GM12878 (cell line): ENCODE data around the gene GTF2F2. TPM values are rescaled to one million over a fixed set of nuclear protein-coding genes. Genes with fewer than 3 reads are reported as not detected.

ENCODE experiments used
- ATAC-seq: fragments of 200-7000 bp; cut with Tn5 transposase; 3 replicates; pipeline ENCODE4 v1.9.1; 2020; ENCODE audit warnings: mild to moderate bottlenecking, moderate library complexity
- BruUV-seq: library from RNA; stranded (reverse); fragments of 400-500 nt; replicated peaks from 2 replicates; lab custom pipeline; 2021; lab: Mats Ljungman, UMichigan
- CTCF ChIA-PET: fragments of 300-600 bp; sonication (Branson Sonifier 250); formaldehyde crosslinking; extraction: SDS; loops from one replicate; lab custom pipeline; 2021; ENCODE audit warnings: inconsistent platforms; lab: Yijun Ruan, JAX
- POLR2A ChIA-PET: fragments of 350-600 bp; formaldehyde crosslinking; extraction: SDS; loops from one replicate; lab custom pipeline; 2021; ENCODE audit warnings: inconsistent platforms; lab: Charles Lee
- RAD21 ChIA-PET: fragments of 300-600 bp; sonication (Branson Sonifier 250); formaldehyde crosslinking; loops from one replicate; lab custom pipeline; 2023; ENCODE audit warnings: antibody characterized with exemption; ENCODE audit not compliant: unreplicated experiment; lab: Charles Lee
- SMC1A ChIA-PET: fragments of 300-600 bp; sonication (Branson Sonifier 250); formaldehyde crosslinking; loops from one replicate; lab custom pipeline; 2023; ENCODE audit not compliant: unreplicated experiment, uncharacterized antibody; lab: Charles Lee
- DNase-seq: peaks from one replicate; pipeline ENCODE4 v3.0.0-alpha.2; 2011; ENCODE audit warnings: low read depth, low spot score
- FAIRE-seq: peaks from 3 replicates; lab custom pipeline; 2011; peaks lifted over from hg19 to GRCh38; lab: Jason Lieb, UNC
- H2AFZ ChIP-seq: 2 replicates; pipeline ENCODE4 v1.6.0; 2011; ENCODE audit warnings: low read depth, low read length, control low read depth; ENCODE audit not compliant: control insufficient read depth
- H3K27ac ChIP-seq: 2 replicates; pipeline ENCODE4 v1.5.1; 2011; ENCODE audit warnings: control low read depth; ENCODE audit not compliant: control insufficient read depth, insufficient read depth
- H3K27me3 ChIP-seq, 2 experiments: replicated peaks in 1 of 2; 2 replicates each; pipeline versions ENCODE4 v1.6.0 to v1.6.1; 2011; ENCODE audit warnings: low read length in 1 of 2; ENCODE audit not compliant: control insufficient read depth in 2 of 2, insufficient read depth in 2 of 2
- H3K36me3 ChIP-seq, 2 experiments: 2 replicates each; pipeline ENCODE4 v1.5.1; 2011; ENCODE audit warnings: low read length in 1 of 2; ENCODE audit not compliant: control insufficient read depth in 2 of 2, insufficient read depth in 2 of 2
- H3K4me1 ChIP-seq: 2 replicates; pipeline ENCODE4 v1.6.1; 2011; ENCODE audit warnings: mild to moderate bottlenecking, low read length, moderate library complexity, mixed read lengths; ENCODE audit not compliant: control insufficient read depth, insufficient read depth
- H3K4me2 ChIP-seq: 2 replicates; pipeline ENCODE4 v1.6.0; 2011; ENCODE audit warnings: control low read depth; ENCODE audit not compliant: control insufficient read depth, insufficient read depth
- H3K4me3 ChIP-seq: fragments of 200-600 bp; sonication (generic); 2 replicates; pipeline ENCODE4 v1.5.1; 2016
- H3K79me2 ChIP-seq: 2 replicates; pipeline ENCODE4 v1.6.0; 2011; ENCODE audit warnings: low read length; ENCODE audit not compliant: control insufficient read depth, insufficient read depth
- H3K9ac ChIP-seq: 2 replicates; pipeline ENCODE4 v1.8.0; 2011; ENCODE audit warnings: low read length, control low read depth, mixed read lengths; ENCODE audit not compliant: control insufficient read depth, insufficient read depth
- H3K9me3 ChIP-seq: replicated peaks from 3 replicates; pipeline ENCODE4 v1.5.1; 2011; ENCODE audit warnings: mild to moderate bottlenecking, low read length; ENCODE audit not compliant: control insufficient read depth, insufficient read depth
- H4K20me1 ChIP-seq: 2 replicates; pipeline ENCODE4 v1.6.0; 2011; ENCODE audit not compliant: control insufficient read depth, insufficient read depth
- CBX5 ChIP-seq: sonication (generic); IDR thresholded peaks from 2 replicates; pipeline ENCODE4 v1.6.1; 2016; ENCODE audit warnings: low read depth, moderate library complexity, mild to moderate bottlenecking, inconsistent platforms
- EED ChIP-seq: sonication (generic); IDR thresholded peaks from 2 replicates; pipeline ENCODE4 v1.6.1; 2016; ENCODE audit warnings: antibody characterized with exemption, low read depth
- MYC ChIP-seq: IDR thresholded peaks from 2 replicates; pipeline ENCODE4 v1.6.1; 2011; ENCODE audit warnings: mild to moderate bottlenecking, low read length, moderate library complexity, inconsistent platforms; ENCODE audit not compliant: insufficient read depth, insufficient replicate concordance, insufficient read length, severe bottlenecking
- NR2C2 ChIP-seq: IDR thresholded peaks from 2 replicates; pipeline ENCODE4 v1.6.1; 2011; ENCODE audit warnings: borderline replicate concordance, low read depth; ENCODE audit not compliant: control insufficient read depth, insufficient read length
- NR2F1 ChIP-seq: fragments of 450-650 bp; conservative IDR thresholded peaks from 2 replicates; pipeline ENCODE4 v1.6.1; 2017; ENCODE audit warnings: mild to moderate bottlenecking
- SMC3 ChIP-seq: IDR thresholded peaks from 2 replicates; pipeline ENCODE4 v1.6.1; 2011; ENCODE audit warnings: low read length, improper control_type of control experiment, borderline replicate concordance
- SUZ12 ChIP-seq: fragments of 200-600 bp; sonication (generic); IDR thresholded peaks from one replicate; pipeline ENCODE4 v1.6.1; 2018; ENCODE audit warnings: antibody characterized with exemption, mild to moderate bottlenecking; ENCODE audit not compliant: unreplicated experiment
- WGBS: methylation state at CpG from one replicate; pipeline ENCODE4 v1.1.6; 2016; ENCODE audit warnings: low lambda C conversion rate; ENCODE audit not compliant: insufficient replicate concordance, insufficient coverage; ENCODE audit errors: missing lambda C conversion rate; 5-methylcytosine and 5-hydroxymethylcytosine counted together
- in situ Hi-C: fragments of 300-500 bp; cut with MboI; formaldehyde crosslinking; loops from 9 replicates; pipeline ENCODE4 v1.14.3; 2018; ENCODE audit warnings: mixed read lengths
- intact Hi-C: fragments of 100-400 bp; cut with micrococcal nuclease; formaldehyde crosslinking; loops from one replicate; pipeline ENCODE4 v1.14.2; 2022; ENCODE audit not compliant: unreplicated experiment
- polyA plus RNA-seq, 11 experiments: library from polyadenylated mRNA; depleted of rRNA in 4 of 11; unstranded in 6 of 11; stranded (reverse) in 5 of 11; fragments of >200 nt; fragmentation: Nextera tagmentation in 4 of 11; fragmentation: Illumina TruSeq in 1 of 11; extraction: Ambion mirVana in 4 of 11; extraction: Trizol in 1 of 11; gene quantifications; 1 replicate in 1 of 11; 2 replicates in 10 of 11; pipeline versions ENCODE4 v1.2.1 to v1.2.3, GENCODE V29; 2011 to 2016; ENCODE audit warnings: inconsistent platforms in 2 of 11, missing spikeins in 2 of 11, low read depth in 1 of 11
- total RNA-seq, 4 experiments: library from RNA; depleted of rRNA in 3 of 4; stranded (reverse); fragments of >200 nt in 3 of 4; fragmentation: Illumina TruSeq in 1 of 4; extraction: Trizol in 1 of 4; gene quantifications; 2 replicates each; pipeline versions ENCODE4 v1.2.1 to v1.2.3, GENCODE V29; 2013 to 2021
- TF ChIP-seq, protein P1 (sequence below): IDR thresholded peaks from 2 replicates; pipeline ENCODE4 v1.6.1; 2011; ENCODE audit warnings: borderline replicate concordance, low read depth, mild to moderate bottlenecking, moderate library complexity, mixed read lengths, low read length; ENCODE audit not compliant: insufficient read depth; ENCODE audit errors: extremely low read length
- TF ChIP-seq, protein P2 (sequence below): fragments of 150-350 bp; IDR thresholded peaks from 2 replicates; pipeline ENCODE4 v1.6.1; 2016; ENCODE audit warnings: low read depth, low read length
- TF ChIP-seq, protein P3 (sequence below): fragments of 450-650 bp; formaldehyde crosslinking; IDR thresholded peaks from 2 replicates; pipeline ENCODE4 v1.4.0; 2020; ENCODE audit warnings: mild to moderate bottlenecking, moderate library complexity
- TF ChIP-seq, protein P4 (sequence below): fragments of 450-650 bp; formaldehyde crosslinking; IDR thresholded peaks from 2 replicates; pipeline ENCODE4 v1.5.0; 2022; ENCODE audit warnings: mild to moderate bottlenecking, missing genetic modification characterization

Gene GTF2F2
- total and polyA plus RNA-seq, 10 of the 15 experiments (the other 5 are each of a cell fraction or from before 2014, with no cell fraction given) = 14.5 to 30.8 (median 22.6) TPM

DNA sequence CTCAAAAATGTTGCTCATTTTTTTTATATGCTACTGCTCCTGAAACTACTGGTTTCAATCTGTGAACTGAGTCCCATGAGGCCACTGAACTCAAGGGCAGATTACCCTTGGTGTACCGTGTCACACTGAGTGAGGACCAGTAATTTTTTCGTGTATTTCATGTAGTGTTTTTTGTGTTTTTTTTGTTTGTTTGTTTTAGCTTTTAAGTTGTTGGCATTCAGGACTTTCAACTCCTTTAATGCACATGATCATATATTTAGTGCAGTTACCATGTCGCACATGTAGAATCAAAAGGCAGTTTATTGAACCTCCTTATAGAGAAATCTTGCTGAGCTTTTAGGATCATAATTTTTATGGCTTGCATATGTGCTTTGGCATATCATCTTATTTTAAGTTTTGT lies 162.7 kb downstream of the GTF2F2 start:
- ChIA-PET CTCF (interaction anchor here (0.8 to 7.2 kb wide), 7 partner anchors 15 to 236 kb away, joined by 3 to 127 read pairs (median 4); no protein-coding TSS in a partner anchor), RAD21 (interaction anchor here (1.0 to 7.0 kb wide), 2 partner anchors 26 to 236 kb away, joined by 3 to 63 read pairs; no protein-coding TSS in a partner anchor), SMC1A (interaction anchor here (1.0 to 4.4 kb wide), 5 partner anchors 14 to 241 kb away, joined by 3 to 14 read pairs (median 8); no protein-coding TSS in a partner anchor), POLR2A (interaction anchor here (0.5 kb wide), 1 partner anchor 168 kb away, joined by 4 read pairs; no protein-coding TSS in a partner anchor)
- BruUV-seq = no TSS peak
- DNase-seq (no peak), ATAC-seq (no peak), FAIRE-seq (no peak)
- Histone ChIP-seq H3K4me2 (no peak overlapping the region), H3K4me3 (no peak overlapping the region), H3K4me1 (no peaks in the 10 kb centered on the region), H3K27ac (no peak overlapping the region), H3K27me3 (no peaks in the 10 kb centered on the region), H4K20me1 (no peaks in the 10 kb centered on the region), H3K36me3 (0 out of 4 replicates have a peak, but pooled peaks cover 0 to 4% of the 10 kb centered on the region in 2 experiments), H2AFZ (no peak overlapping the region), H3K79me2 (no peaks in the 10 kb centered on the region), H3K9me3 (no peaks in the 10 kb centered on the region), H3K9ac (no peak overlapping the region)
- intact Hi-C loops (no loop called here), in situ Hi-C loops (no loop called here)
- TF ChIP-seq NR2F1 (no peak), EED (no peak), MYC (no peak), NR2C2 (no peak), CBX5 (no peak), SMC3 (no peak), SUZ12 (no peak)
- TF ChIP-seq, protein P1, sequence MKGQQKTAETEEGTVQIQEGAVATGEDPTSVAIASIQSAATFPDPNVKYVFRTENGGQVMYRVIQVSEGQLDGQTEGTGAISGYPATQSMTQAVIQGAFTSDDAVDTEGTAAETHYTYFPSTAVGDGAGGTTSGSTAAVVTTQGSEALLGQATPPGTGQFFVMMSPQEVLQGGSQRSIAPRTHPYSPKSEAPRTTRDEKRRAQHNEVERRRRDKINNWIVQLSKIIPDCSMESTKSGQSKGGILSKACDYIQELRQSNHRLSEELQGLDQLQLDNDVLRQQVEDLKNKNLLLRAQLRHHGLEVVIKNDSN = no peak
- TF ChIP-seq, protein P2, sequence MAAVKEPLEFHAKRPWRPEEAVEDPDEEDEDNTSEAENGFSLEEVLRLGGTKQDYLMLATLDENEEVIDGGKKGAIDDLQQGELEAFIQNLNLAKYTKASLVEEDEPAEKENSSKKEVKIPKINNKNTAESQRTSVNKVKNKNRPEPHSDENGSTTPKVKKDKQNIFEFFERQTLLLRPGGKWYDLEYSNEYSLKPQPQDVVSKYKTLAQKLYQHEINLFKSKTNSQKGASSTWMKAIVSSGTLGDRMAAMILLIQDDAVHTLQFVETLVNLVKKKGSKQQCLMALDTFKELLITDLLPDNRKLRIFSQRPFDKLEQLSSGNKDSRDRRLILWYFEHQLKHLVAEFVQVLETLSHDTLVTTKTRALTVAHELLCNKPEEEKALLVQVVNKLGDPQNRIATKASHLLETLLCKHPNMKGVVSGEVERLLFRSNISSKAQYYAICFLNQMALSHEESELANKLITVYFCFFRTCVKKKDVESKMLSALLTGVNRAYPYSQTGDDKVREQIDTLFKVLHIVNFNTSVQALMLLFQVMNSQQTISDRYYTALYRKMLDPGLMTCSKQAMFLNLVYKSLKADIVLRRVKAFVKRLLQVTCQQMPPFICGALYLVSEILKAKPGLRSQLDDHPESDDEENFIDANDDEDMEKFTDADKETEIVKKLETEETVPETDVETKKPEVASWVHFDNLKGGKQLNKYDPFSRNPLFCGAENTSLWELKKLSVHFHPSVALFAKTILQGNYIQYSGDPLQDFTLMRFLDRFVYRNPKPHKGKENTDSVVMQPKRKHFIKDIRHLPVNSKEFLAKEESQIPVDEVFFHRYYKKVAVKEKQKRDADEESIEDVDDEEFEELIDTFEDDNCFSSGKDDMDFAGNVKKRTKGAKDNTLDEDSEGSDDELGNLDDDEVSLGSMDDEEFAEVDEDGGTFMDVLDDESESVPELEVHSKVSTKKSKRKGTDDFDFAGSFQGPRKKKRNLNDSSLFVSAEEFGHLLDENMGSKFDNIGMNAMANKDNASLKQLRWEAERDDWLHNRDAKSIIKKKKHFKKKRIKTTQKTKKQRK = no peak
- TF ChIP-seq, protein P3, sequence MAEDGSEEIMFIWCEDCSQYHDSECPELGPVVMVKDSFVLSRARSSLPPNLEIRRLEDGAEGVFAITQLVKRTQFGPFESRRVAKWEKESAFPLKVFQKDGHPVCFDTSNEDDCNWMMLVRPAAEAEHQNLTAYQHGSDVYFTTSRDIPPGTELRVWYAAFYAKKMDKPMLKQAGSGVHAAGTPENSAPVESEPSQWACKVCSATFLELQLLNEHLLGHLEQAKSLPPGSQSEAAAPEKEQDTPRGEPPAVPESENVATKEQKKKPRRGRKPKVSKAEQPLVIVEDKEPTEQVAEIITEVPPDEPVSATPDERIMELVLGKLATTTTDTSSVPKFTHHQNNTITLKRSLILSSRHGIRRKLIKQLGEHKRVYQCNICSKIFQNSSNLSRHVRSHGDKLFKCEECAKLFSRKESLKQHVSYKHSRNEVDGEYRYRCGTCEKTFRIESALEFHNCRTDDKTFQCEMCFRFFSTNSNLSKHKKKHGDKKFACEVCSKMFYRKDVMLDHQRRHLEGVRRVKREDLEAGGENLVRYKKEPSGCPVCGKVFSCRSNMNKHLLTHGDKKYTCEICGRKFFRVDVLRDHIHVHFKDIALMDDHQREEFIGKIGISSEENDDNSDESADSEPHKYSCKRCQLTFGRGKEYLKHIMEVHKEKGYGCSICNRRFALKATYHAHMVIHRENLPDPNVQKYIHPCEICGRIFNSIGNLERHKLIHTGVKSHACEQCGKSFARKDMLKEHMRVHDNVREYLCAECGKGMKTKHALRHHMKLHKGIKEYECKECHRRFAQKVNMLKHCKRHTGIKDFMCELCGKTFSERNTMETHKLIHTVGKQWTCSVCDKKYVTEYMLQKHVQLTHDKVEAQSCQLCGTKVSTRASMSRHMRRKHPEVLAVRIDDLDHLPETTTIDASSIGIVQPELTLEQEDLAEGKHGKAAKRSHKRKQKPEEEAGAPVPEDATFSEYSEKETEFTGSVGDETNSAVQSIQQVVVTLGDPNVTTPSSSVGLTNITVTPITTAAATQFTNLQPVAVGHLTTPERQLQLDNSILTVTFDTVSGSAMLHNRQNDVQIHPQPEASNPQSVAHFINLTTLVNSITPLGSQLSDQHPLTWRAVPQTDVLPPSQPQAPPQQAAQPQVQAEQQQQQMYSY = no peak
- TF ChIP-seq, protein P4, sequence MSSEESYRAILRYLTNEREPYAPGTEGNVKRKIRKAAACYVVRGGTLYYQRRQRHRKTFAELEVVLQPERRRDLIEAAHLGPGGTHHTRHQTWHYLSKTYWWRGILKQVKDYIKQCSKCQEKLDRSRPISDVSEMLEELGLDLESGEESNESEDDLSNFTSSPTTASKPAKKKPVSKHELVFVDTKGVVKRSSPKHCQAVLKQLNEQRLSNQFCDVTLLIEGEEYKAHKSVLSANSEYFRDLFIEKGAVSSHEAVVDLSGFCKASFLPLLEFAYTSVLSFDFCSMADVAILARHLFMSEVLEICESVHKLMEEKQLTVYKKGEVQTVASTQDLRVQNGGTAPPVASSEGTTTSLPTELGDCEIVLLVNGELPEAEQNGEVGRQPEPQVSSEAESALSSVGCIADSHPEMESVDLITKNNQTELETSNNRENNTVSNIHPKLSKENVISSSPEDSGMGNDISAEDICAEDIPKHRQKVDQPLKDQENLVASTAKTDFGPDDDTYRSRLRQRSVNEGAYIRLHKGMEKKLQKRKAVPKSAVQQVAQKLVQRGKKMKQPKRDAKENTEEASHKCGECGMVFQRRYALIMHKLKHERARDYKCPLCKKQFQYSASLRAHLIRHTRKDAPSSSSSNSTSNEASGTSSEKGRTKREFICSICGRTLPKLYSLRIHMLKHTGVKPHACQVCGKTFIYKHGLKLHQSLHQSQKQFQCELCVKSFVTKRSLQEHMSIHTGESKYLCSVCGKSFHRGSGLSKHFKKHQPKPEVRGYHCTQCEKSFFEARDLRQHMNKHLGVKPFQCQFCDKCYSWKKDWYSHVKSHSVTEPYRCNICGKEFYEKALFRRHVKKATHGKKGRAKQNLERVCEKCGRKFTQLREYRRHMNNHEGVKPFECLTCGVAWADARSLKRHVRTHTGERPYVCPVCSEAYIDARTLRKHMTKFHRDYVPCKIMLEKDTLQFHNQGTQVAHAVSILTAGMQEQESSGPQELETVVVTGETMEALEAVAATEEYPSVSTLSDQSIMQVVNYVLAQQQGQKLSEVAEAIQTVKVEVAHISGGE (CRISPR knock-in tag) = no peak
- WGBS = 56% methylated on average over 3 of the region's 3 CpGs
